Lower leg skin (tissue), 4 donors: ENCODE measurements around the gene PLEKHB1. TPM values are rescaled to one million over a fixed set of nuclear protein-coding genes. Genes with fewer than 3 reads are reported as not detected.

Source experiments
- DNase-seq, 2 donors: peaks; one replicate each; pipeline ENCODE4 v3.0.0-alpha.2; 2019; ENCODE audit warnings: low spot score in 2 of 2
- H3K4me3 ChIP-seq: fragments of 200-600 bp; sonication (generic); 2 replicates; pipeline ENCODE4 v1.5.1; 2017; ENCODE audit warnings: mild to moderate bottlenecking, low read depth; ENCODE audit not compliant: poor library complexity, severe bottlenecking
- POLR2A ChIP-seq, 2 donors: fragments of 450-650 bp; IDR thresholded peaks; one replicate each; pipeline ENCODE4 v1.6.1; 2016 to 2017; ENCODE audit warnings: antibody characterized with exemption in 2 of 2, mild to moderate bottlenecking in 1 of 2, moderate library complexity in 1 of 2
- WGBS, 2 donors: methylation state at CpG; one replicate each; pipeline ENCODE4 v1.1.5; 2018; 5-methylcytosine and 5-hydroxymethylcytosine counted together
- intact Hi-C: fragments of 100-400 bp; cut with DNase I; formaldehyde crosslinking; loops from one replicate; pipeline ENCODE4 v1.15.0; 2023; ENCODE audit warnings: low total_unique reads
- total RNA-seq, 4 donors: library from RNA; depleted of rRNA; stranded (reverse); fragments of >200 nt; gene quantifications; one replicate each; pipeline ENCODE4 v1.1.0, GENCODE V29; 2016
- TF ChIP-seq, protein P1 (sequence below), 3 donors: fragments of 450-650 bp; IDR thresholded peaks; one replicate each; pipeline ENCODE4 v1.5.1; 2016; ENCODE audit warnings: antibody characterized with exemption in 3 of 3, mild to moderate bottlenecking in 3 of 3, moderate library complexity in 2 of 3

The PLEKHB1 gene
- total RNA-seq, 4 donors from 2014 or later: 2.9 to 18.9 (median 9.1) TPM

DNA sequence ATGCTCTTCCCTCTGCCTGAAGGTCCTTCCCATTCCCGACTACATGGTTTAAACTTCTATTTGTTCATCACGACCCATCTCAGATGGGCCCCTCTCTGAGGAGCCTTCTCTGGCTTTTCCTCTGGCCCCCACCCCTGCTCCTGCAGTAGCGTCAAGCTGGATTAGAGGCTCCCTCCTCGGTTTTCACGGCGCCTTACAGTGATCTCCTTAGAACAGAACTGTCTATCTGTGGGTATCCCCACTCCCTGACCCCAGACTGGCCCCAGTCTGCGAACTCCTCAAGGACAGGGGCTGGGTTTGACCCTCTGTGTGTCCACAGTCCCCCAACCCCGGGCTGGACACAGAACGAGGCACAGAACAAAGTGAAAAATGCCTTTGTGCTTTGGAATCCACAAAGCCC, 2.8 kb downstream of the PLEKHB1 start:
- 69 to 70% methylated on average over 9 of the region's 9 CpGs for WGBS, 2 donors
- H3K4me3 ChIP-seq: no peak overlapping the region
- DNase-seq: no peak
- intact Hi-C loops: no loop called here
- TF ChIP-seq POLR2A (IDR thresholded peaks at IDR 0.05): no peak
- TF ChIP-seq, protein P1, sequence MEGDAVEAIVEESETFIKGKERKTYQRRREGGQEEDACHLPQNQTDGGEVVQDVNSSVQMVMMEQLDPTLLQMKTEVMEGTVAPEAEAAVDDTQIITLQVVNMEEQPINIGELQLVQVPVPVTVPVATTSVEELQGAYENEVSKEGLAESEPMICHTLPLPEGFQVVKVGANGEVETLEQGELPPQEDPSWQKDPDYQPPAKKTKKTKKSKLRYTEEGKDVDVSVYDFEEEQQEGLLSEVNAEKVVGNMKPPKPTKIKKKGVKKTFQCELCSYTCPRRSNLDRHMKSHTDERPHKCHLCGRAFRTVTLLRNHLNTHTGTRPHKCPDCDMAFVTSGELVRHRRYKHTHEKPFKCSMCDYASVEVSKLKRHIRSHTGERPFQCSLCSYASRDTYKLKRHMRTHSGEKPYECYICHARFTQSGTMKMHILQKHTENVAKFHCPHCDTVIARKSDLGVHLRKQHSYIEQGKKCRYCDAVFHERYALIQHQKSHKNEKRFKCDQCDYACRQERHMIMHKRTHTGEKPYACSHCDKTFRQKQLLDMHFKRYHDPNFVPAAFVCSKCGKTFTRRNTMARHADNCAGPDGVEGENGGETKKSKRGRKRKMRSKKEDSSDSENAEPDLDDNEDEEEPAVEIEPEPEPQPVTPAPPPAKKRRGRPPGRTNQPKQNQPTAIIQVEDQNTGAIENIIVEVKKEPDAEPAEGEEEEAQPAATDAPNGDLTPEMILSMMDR (IDR thresholded peaks at IDR 0.05): no peak

DNA sequence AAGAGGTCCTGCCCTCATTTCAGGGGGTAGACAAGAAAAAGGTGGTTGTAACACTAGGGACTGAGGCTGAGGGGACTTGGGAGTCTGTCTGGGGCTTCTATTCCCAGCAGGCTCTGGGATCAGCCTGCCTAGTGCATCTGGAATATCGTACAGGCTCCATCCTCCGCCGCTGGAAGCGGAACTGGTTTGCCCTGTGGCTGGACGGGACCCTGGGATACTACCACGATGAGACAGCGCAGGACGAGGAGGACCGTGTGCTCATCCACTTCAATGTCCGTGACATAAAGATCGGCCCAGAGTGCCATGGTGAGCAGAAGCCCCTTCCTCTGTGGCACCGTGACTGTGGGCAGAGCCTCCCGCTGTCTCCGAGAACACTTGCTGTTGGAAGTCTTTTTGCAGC, 4.0 kb downstream of the PLEKHB1 start:
- TF ChIP-seq, protein P1 (IDR thresholded peaks at IDR 0.05): no peak
- TF ChIP-seq POLR2A (IDR thresholded peaks at IDR 0.05): no peak
- no peak overlapping the region for H3K4me3 ChIP-seq
- intact Hi-C loops: no loop called here
- DNase-seq: no peak
- WGBS, 2 donors: 93 to 95% methylated on average over 14 of the region's 14 CpGs

DNA sequence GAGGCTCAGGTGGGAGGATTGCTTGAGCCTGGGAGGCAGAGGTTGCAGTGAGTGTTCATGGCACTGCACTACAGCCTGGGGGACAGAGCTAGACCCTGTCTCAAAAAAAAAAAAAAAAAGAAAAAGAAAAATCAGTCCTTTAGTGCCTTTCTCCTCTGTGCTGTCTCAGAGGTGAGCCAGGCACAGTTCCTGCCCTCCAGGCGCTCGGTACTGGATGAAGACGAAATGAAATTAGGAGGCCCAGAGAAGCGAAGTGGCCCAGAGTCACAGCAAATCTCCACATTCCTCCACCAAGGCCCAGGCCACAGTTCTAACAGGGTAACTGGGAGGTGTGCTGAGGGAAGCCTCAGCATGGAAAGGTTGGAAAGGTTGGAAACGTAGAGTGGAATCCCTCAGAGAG, 4.9 kb downstream of the PLEKHB1 start:
- no peak overlapping the region for H3K4me3 ChIP-seq
- 89 to 92% methylated on average over 5 of the region's 5 CpGs for WGBS, 2 donors
- TF ChIP-seq, protein P1 (IDR thresholded peaks at IDR 0.05): no peak
- TF ChIP-seq POLR2A (IDR thresholded peaks at IDR 0.05): no peak
- intact Hi-C loops: no loop called here
- no peak for DNase-seq

DNA sequence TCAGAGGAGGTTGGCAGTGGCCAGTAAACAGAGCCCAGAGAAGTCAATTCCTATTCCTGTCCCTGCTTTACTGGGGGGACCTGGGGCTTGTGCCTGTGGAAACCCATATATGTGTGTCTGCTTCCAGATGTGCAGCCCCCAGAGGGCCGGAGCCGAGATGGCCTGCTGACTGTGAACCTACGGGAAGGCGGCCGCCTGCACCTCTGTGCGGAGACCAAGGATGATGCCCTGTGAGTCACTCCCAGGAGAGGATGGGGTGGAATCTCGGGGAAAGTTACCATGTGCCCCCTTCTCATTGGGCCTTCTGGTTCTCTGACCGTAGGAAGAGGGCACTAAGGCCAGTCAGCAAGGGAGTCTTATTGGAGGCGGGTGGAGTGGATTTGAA, 5.3 kb downstream of the PLEKHB1 start:
- 89 to 90% methylated on average over 9 of the region's 9 CpGs for WGBS, 2 donors
- H3K4me3 ChIP-seq: no peak overlapping the region
- intact Hi-C loops: no loop called here
- TF ChIP-seq, protein P1 (IDR thresholded peaks at IDR 0.05): no peak
- no peak for TF ChIP-seq POLR2A (IDR thresholded peaks at IDR 0.05)
- no peak for DNase-seq

DNA sequence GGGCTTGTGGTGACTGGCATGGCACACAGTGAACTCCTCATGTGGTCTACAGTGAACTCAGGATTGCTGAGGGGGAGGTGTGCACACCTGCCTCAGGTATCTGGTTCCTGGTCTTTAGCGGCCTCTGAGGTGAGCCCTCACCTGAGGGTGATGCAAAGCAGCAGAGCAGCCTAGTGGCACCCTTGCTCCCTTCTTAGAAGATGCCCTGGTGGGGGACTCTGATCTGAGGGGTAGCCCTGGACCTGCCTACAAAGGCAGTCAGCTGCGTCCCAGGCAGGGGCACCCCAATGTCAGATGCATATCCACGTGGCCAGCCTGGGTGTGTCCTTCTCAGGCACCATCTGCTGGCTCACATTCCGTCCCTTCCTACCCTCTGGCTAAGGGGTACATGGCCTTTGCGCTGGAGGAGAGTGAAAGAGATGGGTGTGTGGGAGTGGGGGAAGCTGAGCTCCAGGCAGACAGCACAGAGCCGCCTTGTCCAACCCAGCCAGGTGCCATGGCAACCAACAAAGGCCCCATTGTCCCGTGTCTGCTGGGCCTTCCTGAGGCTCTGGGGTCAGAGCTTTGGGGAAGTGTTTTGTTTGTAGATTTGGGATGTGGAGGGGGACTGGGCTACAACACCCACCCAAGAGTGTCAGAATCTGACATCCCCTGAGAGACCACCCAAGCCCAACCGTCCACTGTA, 5.8 kb downstream of the PLEKHB1 start:
- TF ChIP-seq, protein P1 (IDR thresholded peaks at IDR 0.05): no peak
- no peak for TF ChIP-seq POLR2A (IDR thresholded peaks at IDR 0.05)
- intact Hi-C loops: no loop called here
- no peak overlapping the region for H3K4me3 ChIP-seq
- 55 to 65% methylated on average over 8 of the region's 8 CpGs for whole genome bisulfite sequencing, 2 donors
- DNase-seq: no peak
